ENCODE results near the gene CLPX. TPM values are rescaled to one million over a fixed set of nuclear protein-coding genes. Genes with fewer than 3 reads are reported as not detected.
"Not testable (repeated sequence)": the region's sequence is repeated elsewhere in the genome, so short reads cannot be mapped to it uniquely, and the experiment has no call there.

Gene CLPX
- total and polyA plus RNA-seq, 4 donors = 45.2 to 55.2 (median 47.5) TPM

- H3K36me3 ChIP-seq (ENCODE audit: control insufficient read depth, insufficient read depth, low read length) = peaks cover 74% of the 10 kb centered on the region
- H3K27ac ChIP-seq (ENCODE audit: low read depth, low read length) = no peak overlapping the region
- no peaks in the 10 kb centered on the region for H3K27me3 ChIP-seq (ENCODE audit: control insufficient read depth, insufficient read depth, low read length)
- peaks cover 8% of the 10 kb centered on the region for H3K4me1 ChIP-seq (ENCODE audit: control insufficient read depth, insufficient read depth, low read length)
- WGBS (ENCODE audit: insufficient coverage) = no CpG with 5 or more reads among the region's 7 CpGs
- no peak for DNase-seq (ENCODE audit: low read depth in 4 of 6, low spot score in 6 of 6)
- no peaks in the 10 kb centered on the region for H3K9me3 ChIP-seq (ENCODE audit: control insufficient read depth, insufficient read depth, low read length)
- H3K4me3 ChIP-seq (ENCODE audit: low read depth, low read length) = no peak overlapping the region
Measured at GRCh38 chr15:65100442-65100841, 84.7 kb downstream of the CLPX start.

- DNase-seq (ENCODE audit: low read depth in 4 of 6, low spot score in 6 of 6); H3K27me3 ChIP-seq (ENCODE audit: control insufficient read depth, insufficient read depth, low read length): not testable (repeated sequence)
- WGBS (ENCODE audit: insufficient coverage) = 90% methylated on average over 2 of the region's 10 CpGs
Measured at GRCh38 chr15:65099801-65100200, 85.3 kb downstream of the CLPX start.

DNA sequence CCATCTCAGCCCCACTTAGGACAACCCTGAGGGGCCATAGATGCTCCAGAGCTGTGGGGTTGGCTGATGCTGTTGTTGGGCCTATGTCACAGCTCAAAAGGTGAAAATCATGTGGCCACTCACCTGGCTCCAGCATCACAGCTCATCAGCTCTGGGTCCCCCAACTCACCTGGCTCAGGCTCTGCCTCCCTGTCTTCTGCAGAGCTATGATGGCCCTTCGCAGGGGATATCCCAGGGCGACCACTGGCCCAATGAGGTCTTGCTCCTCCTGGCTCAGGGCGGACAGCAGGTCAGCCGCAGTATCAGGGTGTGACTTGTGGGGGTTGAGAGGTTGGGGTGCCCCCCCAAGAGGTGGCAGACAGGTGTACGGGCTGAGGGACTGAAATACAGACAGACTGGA is 85.8 kb downstream of the CLPX start:
- H3K36me3 ChIP-seq (ENCODE audit: control insufficient read depth, insufficient read depth, low read length) = peaks cover 73% of the 10 kb centered on the region
- no peak overlapping the region for H3K27ac ChIP-seq (ENCODE audit: low read depth, low read length)

More at GRCh38 chr15:65099801-65100200, 85.3 kb downstream of the CLPX start:
- H3K4me3 ChIP-seq (ENCODE audit: low read depth, low read length); H3K27ac ChIP-seq (ENCODE audit: low read depth, low read length); H3K9me3 ChIP-seq (ENCODE audit: control insufficient read depth, insufficient read depth, low read length): not testable (repeated sequence)
- peaks cover 72% of the 10 kb centered on the region for H3K36me3 ChIP-seq (ENCODE audit: control insufficient read depth, insufficient read depth, low read length)
- H3K4me1 ChIP-seq (ENCODE audit: control insufficient read depth, insufficient read depth, low read length) = peaks cover 12% of the 10 kb centered on the region

More for the DNA sequence above, 85.8 kb downstream of the CLPX start:
- WGBS (ENCODE audit: insufficient coverage) = 100% methylated on average over 5 of the region's 5 CpGs
- H3K27me3 ChIP-seq (ENCODE audit: control insufficient read depth, insufficient read depth, low read length) = no peaks in the 10 kb centered on the region
- H3K4me3 ChIP-seq (ENCODE audit: low read depth, low read length) = no peak overlapping the region
- peaks cover 16% of the 10 kb centered on the region for H3K4me1 ChIP-seq (ENCODE audit: control insufficient read depth, insufficient read depth, low read length)
- no peak for DNase-seq (ENCODE audit: low read depth in 4 of 6, low spot score in 6 of 6)
- H3K9me3 ChIP-seq (ENCODE audit: control insufficient read depth, insufficient read depth, low read length) = no peaks in the 10 kb centered on the region

Small RNAs within 50 kb of the gene (small RNA-seq; reads per million reads assigned to genes)
- not detected for gene AC013553.1 (ENCODE audit: low replicate concordance)
- not detected for gene AC068213.1 (ENCODE audit: low replicate concordance)
- gene RNU6-686P (ENCODE audit: low replicate concordance) = not detected

Other genes starting within 250 kb of the CLPX start
- 10 to 100 TPM; 49.4 to 60.7 TPM for gene SPG21, start 195.4 kb downstream of the CLPX start, total RNA-seq
- 10 to 100 TPM; 58.9 to 74.0 TPM for gene SPG21, start 195.4 kb downstream of the CLPX start, polyA plus RNA-seq (ENCODE audit: insufficient read length in 2 of 2)
- 10 to 100 TPM; 14.9 to 19.7 TPM for gene MTFMT, start 155.7 kb downstream of the CLPX start, total RNA-seq
- 10 to 100 TPM; 16.0 to 17.5 TPM for gene MTFMT, start 155.7 kb downstream of the CLPX start, polyA plus RNA-seq (ENCODE audit: insufficient read length in 2 of 2)
- gene SLC51B, start 140.0 kb downstream of the CLPX start, total RNA-seq = under 1 TPM in 1 of 2 donors, not detected in 1; 0.44 TPM
- 1 to 10 TPM; 1.1 to 2.3 TPM for gene SLC51B, start 140.0 kb downstream of the CLPX start, polyA plus RNA-seq (ENCODE audit: insufficient read length in 2 of 2)
- 10 to 100 TPM; 18.1 to 18.8 TPM for gene RASL12, start 117.4 kb downstream of the CLPX start, total RNA-seq
- 10 to 100 TPM in 1 of 2 donors, 1 to 10 TPM in 1; 6.4 to 11.7 TPM for gene RASL12, start 117.4 kb downstream of the CLPX start, polyA plus RNA-seq (ENCODE audit: insufficient read length in 2 of 2)
- gene KBTBD13, start 108.6 kb downstream of the CLPX start, total RNA-seq = under 1 TPM in 1 of 2 donors, not detected in 1; 0.06 TPM
- gene KBTBD13, start 108.6 kb downstream of the CLPX start, polyA plus RNA-seq (ENCODE audit: insufficient read length in 2 of 2) = under 1 TPM in 1 of 2 donors, not detected in 1; 0.08 TPM
- 1 to 10 TPM; 5.5 to 5.8 TPM for gene UBAP1L, start 70.1 kb downstream of the CLPX start, total RNA-seq
- gene UBAP1L, start 70.1 kb downstream of the CLPX start, polyA plus RNA-seq (ENCODE audit: insufficient read length in 2 of 2) = 10 to 100 TPM; 16.8 to 26.0 TPM
- 10 to 100 TPM; 12.7 to 16.7 TPM for gene PDCD7, start 51.5 kb downstream of the CLPX start, total RNA-seq
- gene PDCD7, start 51.5 kb downstream of the CLPX start, polyA plus RNA-seq (ENCODE audit: insufficient read length in 2 of 2) = 10 to 100 TPM; 24.1 to 27.8 TPM
- gene CILP, start 26.1 kb upstream of the CLPX start, total RNA-seq = under 1 TPM; 0.89 to 0.94 TPM
- 1 to 10 TPM in 1 of 2 donors, under 1 TPM in 1; 0.87 to 1.2 TPM for gene CILP, start 26.1 kb upstream of the CLPX start, polyA plus RNA-seq (ENCODE audit: insufficient read length in 2 of 2)
- gene PARP16, start 101.5 kb upstream of the CLPX start, total RNA-seq = 10 to 100 TPM in 1 of 2 donors, 1 to 10 TPM in 1; 5.0 to 10.6 TPM
- gene PARP16, start 101.5 kb upstream of the CLPX start, polyA plus RNA-seq (ENCODE audit: insufficient read length in 2 of 2) = 10 to 100 TPM; 11.7 to 17.1 TPM
- 10 to 100 TPM in 1 of 2 donors, not detected in 1; 68.7 TPM for gene RNU5A-1, start 110.7 kb upstream of the CLPX start, total RNA-seq
- not detected for gene RNU5A-1, start 110.7 kb upstream of the CLPX start, polyA plus RNA-seq (ENCODE audit: insufficient read length in 2 of 2)
- 10 to 100 TPM in 1 of 2 donors, not detected in 1; 78.5 TPM for gene RNU5B-1, start 119.3 kb upstream of the CLPX start, total RNA-seq
- gene RNU5B-1, start 119.3 kb upstream of the CLPX start, polyA plus RNA-seq (ENCODE audit: insufficient read length in 2 of 2) = not detected
- gene IGDCC3, start 192.7 kb upstream of the CLPX start, total RNA-seq = 1 to 10 TPM; 3.6 to 4.7 TPM
- 10 to 100 TPM; 17.0 to 20.7 TPM for gene IGDCC3, start 192.7 kb upstream of the CLPX start, polyA plus RNA-seq (ENCODE audit: insufficient read length in 2 of 2)
- 10 to 100 TPM; 13.1 to 15.1 TPM for gene IGDCC4, start 237.6 kb upstream of the CLPX start, total RNA-seq
- 10 to 100 TPM; 26.8 to 30.3 TPM for gene IGDCC4, start 237.6 kb upstream of the CLPX start, polyA plus RNA-seq (ENCODE audit: insufficient read length in 2 of 2)

Data from spinal cord (tissue), 10 donors.